Mucosa of rectum (tissue), 2 donors: ENCODE data around the gene FOXO3.
"Not testable (repeated sequence)": the region's sequence is repeated elsewhere in the genome, so short reads cannot be mapped to it uniquely, and the experiment has no call there.

Source experiments
- H3K27ac ChIP-seq, 2 donors: one replicate each; pipeline ENCODE4 v1.7.0; 2013; ENCODE audit warnings: inconsistent platforms in 2 of 2, low read depth in 2 of 2, low read length in 2 of 2
- H3K27me3 ChIP-seq, 2 donors: one replicate each; pipeline ENCODE4 v1.7.0; 2013; ENCODE audit warnings: low read length in 2 of 2; ENCODE audit not compliant: control insufficient read depth in 2 of 2, insufficient read depth in 2 of 2
- H3K36me3 ChIP-seq, 2 donors: one replicate each; pipeline ENCODE4 v1.7.0; 2013; ENCODE audit warnings: low read length in 2 of 2; ENCODE audit not compliant: control insufficient read depth in 2 of 2, insufficient read depth in 2 of 2
- H3K4me1 ChIP-seq, 2 donors: one replicate each; pipeline ENCODE4 v1.7.0; 2013; ENCODE audit warnings: low read length in 2 of 2, mild to moderate bottlenecking in 1 of 2; ENCODE audit not compliant: control insufficient read depth in 2 of 2, insufficient read depth in 2 of 2
- H3K4me3 ChIP-seq, 2 donors: one replicate each; pipeline ENCODE4 v1.7.0; 2013; ENCODE audit warnings: low read length in 2 of 2
- H3K9ac ChIP-seq, 2 donors: one replicate each; pipeline ENCODE4 v1.7.0; 2013; ENCODE audit warnings: low read length in 2 of 2, low read depth in 1 of 2, mild to moderate bottlenecking in 1 of 2
- H3K9me3 ChIP-seq, 2 donors: one replicate each; pipeline ENCODE4 v1.7.0; 2013; ENCODE audit warnings: low read length in 2 of 2; ENCODE audit not compliant: control insufficient read depth in 2 of 2
- donor health status: healthy.
- donor health status: Normal muscosa, but diverticular disease.

Gene FOXO3

DNA sequence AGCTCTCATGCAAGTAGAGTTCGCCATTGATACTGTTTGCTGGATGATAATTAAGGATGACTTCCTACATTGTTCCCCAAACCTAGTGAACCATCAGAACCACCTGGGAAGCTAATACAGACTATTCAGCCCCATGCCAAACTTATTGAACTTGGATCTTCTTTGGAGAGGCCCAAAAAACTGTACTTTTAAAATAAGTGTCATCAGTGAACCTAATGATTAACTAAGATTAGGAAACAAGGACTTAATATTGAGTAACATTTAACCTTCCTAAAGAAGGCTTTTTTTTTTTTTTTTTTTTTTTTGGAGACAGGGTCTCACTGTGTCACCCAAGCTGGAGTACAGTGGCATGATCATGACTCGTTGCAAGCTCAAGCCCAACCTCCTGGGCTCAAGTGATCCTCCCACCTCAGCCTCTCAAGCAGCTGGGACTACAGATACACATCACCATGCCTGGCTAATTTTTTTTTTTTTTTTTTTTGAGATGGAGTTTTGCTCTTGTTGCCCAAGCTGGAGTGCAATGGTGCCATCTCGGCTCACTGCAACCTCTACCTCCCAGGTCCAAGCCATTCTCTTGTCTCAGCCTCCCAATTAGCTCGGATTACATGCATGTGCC is 24.7 kb upstream of the FOXO3 start:
- H3K9ac ChIP-seq, H3K4me3 ChIP-seq: not testable (repeated sequence)

DNA sequence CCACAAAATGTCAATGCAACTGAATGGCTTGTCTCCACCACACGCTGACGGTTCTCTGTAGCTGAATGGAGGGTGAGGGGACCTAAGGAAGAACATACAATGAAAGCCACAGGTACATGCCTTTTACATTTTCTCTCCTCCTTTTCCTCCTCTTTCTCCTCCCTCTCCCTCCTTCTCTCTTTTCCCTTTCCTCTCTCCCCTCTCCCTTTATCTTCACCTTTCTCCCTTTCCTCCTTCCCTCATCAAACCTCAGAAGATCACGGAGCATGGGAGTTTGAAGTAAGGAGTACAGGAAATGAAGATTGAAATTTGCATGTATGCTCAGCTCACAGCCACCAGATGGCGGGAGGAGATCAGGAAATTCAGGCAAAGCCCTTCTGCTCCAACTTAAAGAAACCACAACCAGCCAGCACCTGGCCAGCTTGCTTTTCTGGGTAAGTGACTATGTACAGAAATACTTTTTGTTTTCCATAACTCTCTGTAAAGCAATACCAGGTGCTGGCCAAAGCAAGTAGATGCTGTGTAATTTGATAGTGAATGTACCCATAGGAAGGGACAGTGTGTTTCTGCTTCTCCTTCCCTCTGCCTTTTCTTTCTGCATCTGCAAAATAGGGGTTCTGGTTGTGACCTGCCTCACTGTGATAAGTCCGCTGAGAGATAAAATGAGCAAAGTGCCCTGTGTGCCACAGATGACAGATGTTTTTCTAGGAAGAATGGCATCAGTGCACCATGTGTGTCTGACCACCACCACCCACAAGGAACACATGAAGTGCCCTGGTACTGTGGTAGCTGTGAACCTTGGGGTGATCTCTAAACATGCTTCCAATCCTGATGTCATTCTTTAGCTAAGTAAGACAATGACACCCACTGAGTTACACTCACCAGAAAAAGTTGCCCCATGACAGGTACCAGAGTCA is 18.6 kb upstream of the FOXO3 start:
- no peaks in the 10 kb centered on the region for H3K36me3 ChIP-seq
- H3K4me3 ChIP-seq, result peak overlapping the region; percentile 33 to 62
- H3K9ac ChIP-seq, result peak overlapping the region in 1 of 2 donors; percentile 52
- no peaks in the 10 kb centered on the region for H3K9me3 ChIP-seq
- H3K27ac ChIP-seq, result peak overlapping the region; percentile 8 to 26
- H3K27me3 ChIP-seq, result no peaks in the 10 kb centered on the region
- peaks cover 0 to 4% of the 10 kb centered on the region in 2 donors for H3K4me1 ChIP-seq

More for the DNA sequence above, 24.7 kb upstream of the FOXO3 start:
- not testable (repeated sequence) for H3K27ac ChIP-seq, H3K36me3 ChIP-seq, H3K4me1 ChIP-seq, H3K9me3 ChIP-seq, H3K27me3 ChIP-seq

DNA sequence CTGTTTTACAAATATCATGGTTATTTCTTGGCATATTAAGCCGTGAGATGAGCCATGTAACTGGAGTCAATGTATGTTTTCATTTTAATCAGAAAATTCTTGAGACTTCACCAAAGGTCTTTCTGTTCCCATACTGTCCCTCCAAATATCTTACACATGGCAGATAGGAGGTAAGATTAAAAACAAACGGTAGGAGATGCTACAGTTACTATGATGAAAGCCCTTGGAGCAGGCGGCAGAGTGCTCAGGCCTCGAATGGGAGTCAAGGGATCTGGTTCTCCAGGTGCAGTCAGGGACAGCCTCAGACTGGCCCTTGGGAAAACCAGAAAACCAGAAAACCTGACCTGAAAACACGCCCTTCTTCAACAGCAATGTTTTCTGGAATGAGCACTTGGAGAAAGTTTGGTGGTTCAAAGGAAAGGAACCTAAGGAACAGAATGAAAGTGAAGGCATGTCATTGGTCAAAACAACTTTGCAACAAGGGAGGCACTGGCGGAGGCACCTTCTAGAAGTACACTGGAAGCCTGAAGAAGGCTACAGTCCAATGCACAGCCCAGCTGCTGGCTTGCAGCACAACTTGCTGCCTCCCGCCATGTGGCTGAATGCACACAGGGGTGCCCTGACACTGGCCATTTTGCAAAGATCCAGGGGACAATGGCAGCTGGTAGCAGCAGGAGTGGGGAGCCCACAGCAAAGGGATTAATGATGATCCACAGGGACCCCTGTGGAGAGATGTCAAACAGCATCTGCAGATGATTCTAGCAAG is 17.4 kb upstream of the FOXO3 start:
- Histone ChIP-seq H3K36me3 (no peaks in the 10 kb centered on the region), H3K9me3 (no peaks in the 10 kb centered on the region), H3K9ac (no peak overlapping the region), H3K27ac (peak overlapping the region in 1 of 2 donors; percentile 8), H3K27me3 (no peaks in the 10 kb centered on the region), H3K4me3 (no peak overlapping the region), H3K4me1 (peaks cover 0 to 4% of the 10 kb centered on the region in 2 donors)

DNA sequence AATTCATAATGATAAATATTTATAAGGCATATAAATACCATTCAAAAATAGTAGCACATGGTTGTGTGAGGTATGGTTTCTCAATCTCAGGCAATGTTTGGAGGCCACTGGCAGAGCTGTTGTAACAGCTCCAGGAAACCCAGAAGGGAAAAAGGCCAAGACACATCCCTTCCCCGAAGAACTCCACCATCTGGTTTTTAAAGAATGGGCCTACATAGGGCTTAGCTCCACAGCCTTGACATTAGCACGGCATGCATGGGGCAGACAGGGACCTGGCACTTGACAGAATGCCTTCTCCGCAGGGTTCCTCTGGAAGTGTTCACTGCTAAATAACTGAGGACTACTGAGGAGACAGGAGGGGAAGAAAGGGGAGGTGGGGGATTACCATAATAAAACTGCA is 16.1 kb upstream of the FOXO3 start:
- H3K9me3 ChIP-seq, result no peaks in the 10 kb centered on the region
- H3K4me1 ChIP-seq, result peaks cover 0 to 4% of the 10 kb centered on the region in 2 donors
- no peak overlapping the region for H3K27ac ChIP-seq
- H3K9ac ChIP-seq, result no peak overlapping the region
- H3K36me3 ChIP-seq, result no peaks in the 10 kb centered on the region
- H3K4me3 ChIP-seq, result no peak overlapping the region
- no peaks in the 10 kb centered on the region for H3K27me3 ChIP-seq

DNA sequence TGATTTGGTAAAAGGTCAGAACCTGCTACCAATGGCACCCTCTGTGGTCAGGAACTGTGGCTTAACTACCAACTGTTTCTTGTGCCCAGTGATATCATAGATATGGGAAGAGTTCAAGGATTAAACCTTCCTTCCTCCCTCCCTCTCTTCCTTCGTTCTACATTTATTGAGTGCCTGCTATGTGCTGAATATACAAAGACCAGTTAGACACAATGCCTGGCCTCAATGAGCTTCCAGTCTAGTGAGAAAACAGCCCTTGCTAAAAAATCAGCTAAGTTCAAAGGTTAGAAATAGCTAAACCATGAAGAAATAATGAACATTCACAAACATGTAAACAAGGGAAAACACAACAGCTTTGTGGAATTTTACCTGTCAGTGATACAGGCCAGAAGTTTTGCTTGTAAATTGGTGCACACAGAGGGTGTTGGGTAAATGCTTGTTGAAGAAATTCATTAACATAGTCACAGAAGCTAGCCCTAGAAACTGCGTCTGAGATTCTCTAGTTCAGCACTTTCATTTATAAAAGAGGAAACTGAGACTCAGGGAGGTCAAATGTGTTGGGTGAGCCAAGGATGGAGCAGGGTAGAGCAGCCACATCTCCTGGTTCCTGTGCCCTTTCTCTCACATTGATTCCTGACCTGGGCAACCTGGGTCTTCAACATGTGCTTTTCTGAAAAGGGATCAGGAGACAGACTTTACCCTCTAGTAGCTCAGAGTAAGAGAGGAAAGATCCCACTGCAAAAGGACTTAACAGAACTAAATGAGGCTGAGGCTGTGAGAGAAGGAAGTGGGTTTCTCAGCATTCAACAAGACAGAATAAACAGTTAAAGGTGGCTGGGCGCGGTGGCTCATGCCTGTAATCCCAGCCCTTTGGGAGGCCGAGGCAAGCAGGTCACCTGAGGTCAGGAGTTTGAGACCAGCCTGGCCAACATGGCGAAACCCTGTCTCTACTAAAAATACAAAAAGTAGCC is 14.4 kb upstream of the FOXO3 start:
- no peaks in the 10 kb centered on the region for H3K36me3 ChIP-seq
- H3K9me3 ChIP-seq, result no peaks in the 10 kb centered on the region
- no peaks in the 10 kb centered on the region for H3K27me3 ChIP-seq
- no peak overlapping the region for H3K4me3 ChIP-seq
- no peak overlapping the region for H3K27ac ChIP-seq
- H3K4me1 ChIP-seq, result peaks cover 0 to 4% of the 10 kb centered on the region in 2 donors
- no peak overlapping the region for H3K9ac ChIP-seq

DNA sequence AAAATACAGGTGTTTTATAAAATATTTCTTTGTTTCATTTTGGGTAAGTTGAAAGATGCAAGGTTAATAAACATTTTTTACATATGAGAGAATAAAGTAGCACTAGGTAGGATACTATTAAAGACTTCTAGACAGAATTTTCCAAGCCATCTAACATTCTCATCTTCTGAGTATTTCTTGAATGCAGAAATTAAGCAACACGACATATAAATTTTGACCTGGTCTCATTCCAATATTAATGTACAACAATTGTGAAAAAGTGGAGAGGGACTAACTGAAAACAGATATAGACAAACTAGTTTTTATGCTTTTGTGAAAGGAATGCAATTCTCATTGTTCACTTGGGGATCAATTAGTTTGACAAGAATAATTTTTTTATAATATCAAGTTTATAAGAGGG is 11.5 kb upstream of the FOXO3 start:
- Histone ChIP-seq H3K4me3 (no peak overlapping the region), H3K9me3 (no peaks in the 10 kb centered on the region), H3K27ac (no peak overlapping the region), H3K9ac (no peak overlapping the region), H3K27me3 (no peaks in the 10 kb centered on the region), H3K36me3 (no peaks in the 10 kb centered on the region), H3K4me1 (no peaks in the 10 kb centered on the region)

DNA sequence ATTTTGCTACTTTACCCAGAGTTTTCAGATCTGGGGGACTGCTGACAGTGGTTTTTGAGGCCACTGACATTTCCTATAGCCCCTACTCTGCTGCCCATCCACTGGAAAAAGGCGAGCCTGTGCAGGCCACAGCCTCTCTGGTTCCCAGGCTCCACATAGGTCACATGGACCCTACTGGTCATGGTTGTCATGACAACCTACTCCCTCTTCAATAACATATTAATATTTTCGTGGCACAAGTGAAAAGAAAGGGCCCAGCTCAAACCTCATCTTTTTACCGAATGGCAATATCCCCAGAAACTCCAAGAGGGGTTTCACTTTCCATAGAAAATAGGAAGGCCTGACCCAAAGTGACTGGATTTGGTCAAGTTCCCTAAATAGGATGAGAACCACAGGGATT is 11.0 kb upstream of the FOXO3 start:
- no peaks in the 10 kb centered on the region for H3K4me1 ChIP-seq
- H3K27me3 ChIP-seq, result no peaks in the 10 kb centered on the region
- H3K4me3 ChIP-seq, result no peak overlapping the region
- no peak overlapping the region for H3K27ac ChIP-seq
- no peaks in the 10 kb centered on the region for H3K36me3 ChIP-seq
- no peaks in the 10 kb centered on the region for H3K9me3 ChIP-seq
- H3K9ac ChIP-seq, result no peak overlapping the region

DNA sequence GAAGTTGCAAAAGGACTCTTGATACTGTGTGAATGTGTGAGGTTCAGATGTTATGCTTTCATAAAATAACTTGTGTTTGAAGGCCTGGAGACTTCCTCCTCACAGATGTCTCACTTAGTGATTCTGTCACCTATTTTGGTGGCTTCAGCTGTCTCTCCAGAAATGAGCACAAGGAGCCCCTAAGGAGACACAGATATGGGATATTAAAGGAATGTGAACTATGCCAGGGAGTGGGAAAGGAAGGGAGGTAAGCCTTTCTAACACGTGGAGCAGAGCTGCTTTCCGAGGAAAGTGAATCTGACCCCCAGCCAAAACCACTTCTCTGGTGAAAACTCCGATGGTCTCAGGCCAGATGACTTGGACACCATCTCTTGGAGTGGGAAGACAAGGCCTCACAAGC is 10.5 kb upstream of the FOXO3 start:
- Histone ChIP-seq H3K4me3 (no peak overlapping the region), H3K9me3 (no peaks in the 10 kb centered on the region), H3K4me1 (no peaks in the 10 kb centered on the region), H3K36me3 (no peaks in the 10 kb centered on the region), H3K27ac (no peak overlapping the region), H3K27me3 (no peaks in the 10 kb centered on the region), H3K9ac (no peak overlapping the region)

DNA sequence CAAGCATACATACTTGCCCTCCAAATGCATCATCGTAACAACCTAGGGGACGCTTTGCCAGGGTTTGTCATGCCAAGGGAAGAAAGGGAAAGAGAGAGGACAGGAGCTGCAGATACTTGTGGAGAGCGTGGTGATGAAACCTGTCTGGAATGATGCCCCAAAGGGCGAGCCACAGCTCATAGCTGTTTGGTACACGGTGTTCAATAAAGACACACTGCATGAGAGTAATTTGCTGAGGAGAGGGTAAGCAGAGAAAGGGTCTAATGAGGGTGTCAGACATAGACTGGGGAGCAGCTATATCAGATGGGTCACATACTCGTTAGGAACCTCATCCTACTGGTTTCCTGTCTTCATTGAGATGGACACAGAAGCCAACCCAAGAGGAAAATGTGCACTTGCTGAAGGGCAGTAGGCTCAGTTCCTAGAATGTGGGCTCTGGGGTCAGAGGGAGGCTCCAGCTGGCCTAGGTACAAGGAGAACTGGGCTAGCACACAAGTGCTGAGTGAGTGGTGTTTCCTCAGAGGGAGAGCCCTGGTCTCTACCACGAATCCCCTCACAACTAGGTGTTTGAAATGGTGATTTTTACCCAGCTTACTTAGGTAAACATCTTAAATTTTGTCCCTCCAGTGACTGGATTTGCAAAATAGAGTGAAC is 5.2 kb upstream of the FOXO3 start:
- H3K4me1 ChIP-seq, result peaks cover 7 to 9% of the 10 kb centered on the region in 2 donors
- no peak overlapping the region for H3K27ac ChIP-seq
- no peaks in the 10 kb centered on the region for H3K9me3 ChIP-seq
- H3K4me3 ChIP-seq, result no peak overlapping the region
- H3K9ac ChIP-seq, result no peak overlapping the region
- no peaks in the 10 kb centered on the region for H3K36me3 ChIP-seq
- no peaks in the 10 kb centered on the region for H3K27me3 ChIP-seq
